ENCODE results near the gene CBLL1.

The CBLL1 gene

GRCh38 chr7:107744345-107744750 is 406 bp downstream of the CBLL1 start:
- no peak for DNase-seq (ENCODE audit: low spot score)

GRCh38 chr7:107746006-107746405 is 2.1 kb downstream of the CBLL1 start:
- no peak for DNase-seq (ENCODE audit: low spot score)

GRCh38 chr7:107751113-107751512 is 7.2 kb downstream of the CBLL1 start:
- no peak for DNase-seq (ENCODE audit: low spot score)

- DNase-seq (ENCODE audit: low spot score) = no peak
Measured at GRCh38 chr7:107754642-107755041, 10.7 kb downstream of the CBLL1 start.

GRCh38 chr7:107758667-107759066 is 14.7 kb downstream of the CBLL1 start:
- no peak for DNase-seq (ENCODE audit: low spot score)

GRCh38 chr7:107767391-107767790 is 23.4 kb downstream of the CBLL1 start:
- DNase-seq (ENCODE audit: low spot score) = no peak

GRCh38 chr7:107768263-107768662 is 24.3 kb downstream of the CBLL1 start:
- DNase-seq (ENCODE audit: low spot score) = no peak

GRCh38 chr7:107773027-107773426 is 29.1 kb downstream of the CBLL1 start:
- DNase-seq (ENCODE audit: low spot score) = no peak

GRCh38 chr7:107777702-107778101 is 33.8 kb downstream of the CBLL1 start:
- no peak for DNase-seq (ENCODE audit: low spot score)

- DNase-seq (ENCODE audit: low spot score) = no peak
Measured at GRCh38 chr7:107778283-107778682, 34.3 kb downstream of the CBLL1 start.

GRCh38 chr7:107779647-107780099 is 35.7 kb downstream of the CBLL1 start:
- DNase-seq (ENCODE audit: low spot score) = no peak

- no peak for DNase-seq (ENCODE audit: low spot score)
Measured at GRCh38 chr7:107782374-107782773, 38.4 kb downstream of the CBLL1 start.

- no peak for DNase-seq (ENCODE audit: low spot score)
Measured at GRCh38 chr7:107783648-107784047, 39.7 kb downstream of the CBLL1 start.

GRCh38 chr7:107785170-107785569 is 41.2 kb downstream of the CBLL1 start:
- no peak for DNase-seq (ENCODE audit: low spot score)

GRCh38 chr7:107785926-107786325 is 42.0 kb downstream of the CBLL1 start:
- DNase-seq (ENCODE audit: low spot score) = no peak

- DNase-seq (ENCODE audit: low spot score) = no peak
Measured at GRCh38 chr7:107788216-107788615, 44.3 kb downstream of the CBLL1 start.

- DNase-seq (ENCODE audit: low spot score) = no peak
Measured at GRCh38 chr7:107788662-107789061, 44.7 kb downstream of the CBLL1 start.

GRCh38 chr7:107789647-107790046 is 45.7 kb downstream of the CBLL1 start:
- no peak for DNase-seq (ENCODE audit: low spot score)

- no peak for DNase-seq (ENCODE audit: low spot score)
Measured at GRCh38 chr7:107792364-107792763, 48.4 kb downstream of the CBLL1 start.

GRCh38 chr7:107799647-107800264 is 55.8 kb downstream of the CBLL1 start:
- DNase-seq (ENCODE audit: low spot score) = no peak

- no peak for DNase-seq (ENCODE audit: low spot score)
Measured at GRCh38 chr7:107803009-107803610, 59.2 kb downstream of the CBLL1 start, which contains the start of gene SLC26A3. Gene SLC26A3, minus strand, starts transcription at chr7:107803223. Its CDS starts 8,714 bp downstream, at chr7:107794509.

- DNase-seq (ENCODE audit: low spot score) = no peak
Measured at GRCh38 chr7:107809179-107809578, 65.2 kb downstream of the CBLL1 start.

GRCh38 chr7:107810626-107811025 is 66.7 kb downstream of the CBLL1 start:
- DNase-seq (ENCODE audit: low spot score) = no peak
